HEK293 (cell line): Measurements from ENCODE around the gene HDAC2.

Source experiments
- CTCF ChIA-PET: fragments of 350-600 bp; formaldehyde crosslinking; extraction: SDS; loops from one replicate; lab custom pipeline; 2021; ENCODE audit warnings: antibody characterized with exemption; lab: Yijun Ruan, JAX
- POLR2A ChIA-PET: fragments of 300-600 bp; formaldehyde crosslinking; extraction: SDS; loops from one replicate; lab custom pipeline; 2020; ENCODE audit warnings: antibody characterized with exemption, inconsistent platforms; lab: Yijun Ruan, JAX
- H3K27ac ChIP-seq: fragments of 200-500 bp; sonication (Bioruptor generic); 2 replicates; pipeline ENCODE4 v1.5.1; 2014; ENCODE audit warnings: low read depth, low read length, control low read depth, inconsistent platforms; ENCODE audit errors: extremely low read depth
- H3K36me3 ChIP-seq, 2 experiments: fragments of 200-500 bp in 1 of 2; sonication (Bioruptor generic) in 1 of 2; 1 replicate in 1 of 2; 2 replicates in 1 of 2; pipeline ENCODE4 v1.5.1; 2014 to 2017; ENCODE audit warnings: inconsistent platforms in 2 of 2, low read length in 2 of 2; ENCODE audit not compliant: control insufficient read depth in 2 of 2, insufficient read depth in 1 of 2
- H3K4me1 ChIP-seq: fragments of 200-500 bp; sonication (Bioruptor generic); 2 replicates; pipeline ENCODE4 v1.5.1; 2014; ENCODE audit warnings: mild to moderate bottlenecking, low read length, inconsistent platforms; ENCODE audit not compliant: control insufficient read depth, insufficient read depth
- H3K4me3 ChIP-seq: 2 replicates; pipeline ENCODE4 v1.5.1; 2011; ENCODE audit warnings: low read depth, mild to moderate bottlenecking, control low read depth, low read length, moderate library complexity
- H3K9me3 ChIP-seq: fragments of 200-500 bp; sonication (Bioruptor generic); 2 replicates; pipeline ENCODE4 v1.5.1; 2014; ENCODE audit warnings: low read depth, low read length, inconsistent platforms; ENCODE audit not compliant: control insufficient read depth, insufficient read depth
- KLF17 ChIP-seq: fragments of 450-650 bp; formaldehyde crosslinking; IDR thresholded peaks from 2 replicates; pipeline ENCODE4 v1.5.1; 2016; ENCODE audit warnings: missing biosample characterization, missing genetic modification characterization
- ZNF239 ChIP-seq: fragments of 450-650 bp; formaldehyde crosslinking; IDR thresholded peaks from 2 replicates; pipeline ENCODE4 v1.5.1; 2016; ENCODE audit warnings: missing biosample characterization, missing genetic modification characterization
- ZNF513 ChIP-seq: fragments of 450-650 bp; IDR thresholded peaks from 2 replicates; pipeline ENCODE4 v1.5.1; 2018; ENCODE audit warnings: missing biosample characterization, missing genetic modification characterization
- ZNF596 ChIP-seq: fragments of 450-650 bp; IDR thresholded peaks from 2 replicates; pipeline ENCODE4 v1.5.0; 2018; ENCODE audit warnings: missing biosample characterization, mild to moderate bottlenecking, missing genetic modification characterization, moderate library complexity

HDAC2 gene

GRCh38 chr6:113886512-113886911 lies 84.4 kb downstream of the HDAC2 start:
- POLR2A ChIA-PET = no interaction called here
- TF ChIP-seq ZNF239 = no peak
- no peak for TF ChIP-seq KLF17 (tag by site-specific recombination)
- TF ChIP-seq ZNF596 (tag by site-specific recombination) = no peak
- H3K9me3 ChIP-seq = no peaks in the 10 kb centered on the region
- CTCF ChIA-PET = interaction anchor here (0.7 to 5.2 kb wide), 3 partner anchors 7 to 580 kb away, joined by 3 to 30 read pairs (median 3); no protein-coding TSS in a partner anchor
- H3K36me3 ChIP-seq = no peaks in the 10 kb centered on the region
- no peak overlapping the region for H3K4me3 ChIP-seq
- no peak overlapping the region for H3K27ac ChIP-seq
- no peaks in the 10 kb centered on the region for H3K4me1 ChIP-seq

- no peaks in the 10 kb centered on the region for H3K9me3 ChIP-seq
- H3K36me3 ChIP-seq = no peaks in the 10 kb centered on the region
- H3K4me3 ChIP-seq = no peak overlapping the region
- TF ChIP-seq ZNF513 (tag by site-specific recombination) = no peak
- ChIA-PET CTCF (interaction anchor here (0.6 to 2.4 kb wide), 4 partner anchors 25 to 1568 kb away, joined by 3 to 9 read pairs (median 3); no protein-coding TSS in a partner anchor), POLR2A (no interaction called here)
- no peak overlapping the region for H3K27ac ChIP-seq
- no peaks in the 10 kb centered on the region for H3K4me1 ChIP-seq
Measured at GRCh38 chr6:113884011-113884410, 86.9 kb downstream of the HDAC2 start.
